ENCODE data around the gene SLC25A29.

SLC25A29 gene

GRCh38 chr14:100323121-100323941 lies 17.1 kb upstream of the SLC25A29 start, which contains the start of gene SLC25A47:
Gene SLC25A47, plus strand, starts transcription at chr14:100323339. Its CDS starts 76 bp downstream, at chr14:100323415.
- TF ChIP-seq CTCF (IDR thresholded peaks at IDR 0.05) (no peak), ZFX (IDR thresholded peaks at IDR 0.05; ENCODE audit: borderline replicate concordance) (no peak)
- no peak within 1 kb of the TSS for H3K27ac ChIP-seq

- TF ChIP-seq ZFX (IDR thresholded peaks at IDR 0.05; ENCODE audit: borderline replicate concordance) = no peak
- no peak for TF ChIP-seq CTCF (IDR thresholded peaks at IDR 0.05)
- no peak overlapping the region for H3K27ac ChIP-seq
Observed at GRCh38 chr14:100322138-100322957, 16.1 kb upstream of the SLC25A29 start.

GRCh38 chr14:100321473-100322137 lies 15.4 kb upstream of the SLC25A29 start:
- H3K27ac ChIP-seq = no peak overlapping the region
- no peak for TF ChIP-seq CTCF (IDR thresholded peaks at IDR 0.05)
- no peak for TF ChIP-seq ZFX (IDR thresholded peaks at IDR 0.05; ENCODE audit: borderline replicate concordance)

GRCh38 chr14:100320157-100320856 lies 14.1 kb upstream of the SLC25A29 start:
- H3K27ac ChIP-seq = no peak overlapping the region
- TF ChIP-seq CTCF (IDR thresholded peaks at IDR 0.05) (no peak), ZFX (IDR thresholded peaks at IDR 0.05; ENCODE audit: borderline replicate concordance) (no peak)

- TF ChIP-seq CTCF (IDR thresholded peaks at IDR 0.05) (peak; percentile 89), ZFX (IDR thresholded peaks at IDR 0.05; ENCODE audit: borderline replicate concordance) (no peak)
Observed at GRCh38 chr14:100317912-100318808, 11.9 kb upstream of the SLC25A29 start.

GRCh38 chr14:100317389-100317788 lies 11.1 kb upstream of the SLC25A29 start:
- no peak for TF ChIP-seq CTCF (IDR thresholded peaks at IDR 0.05)
- no peak for TF ChIP-seq ZFX (IDR thresholded peaks at IDR 0.05; ENCODE audit: borderline replicate concordance)
- no peak overlapping the region for H3K27ac ChIP-seq

More at GRCh38 chr14:100317912-100318808, 11.9 kb upstream of the SLC25A29 start:
- no peak overlapping the region for H3K27ac ChIP-seq

All from 22Rv1 (cell line).